Neural cell (in vitro differentiated cells): ENCODE data around the gene UMOD. TPM values are rescaled to one million over a fixed set of nuclear protein-coding genes. Genes with fewer than 3 reads are reported as not detected.
"Not testable (repeated sequence)": the region's sequence is repeated elsewhere in the genome, so short reads cannot be mapped to it uniquely, and the experiment has no call there.

Experiments used
- H2AFZ ChIP-seq: fragments of 200-600, 300-800 bp; sonication (generic), shearing (Covaris generic); 2 replicates; pipeline ENCODE4 v1.6.0; 2014; ENCODE audit warnings: low read depth, mild to moderate bottlenecking, antibody characterized with exemption, low read length, moderate library complexity
- H3F3A ChIP-seq: fragments of 200-600 bp; shearing (Covaris generic); 2 replicates; pipeline ENCODE4 v1.6.1; 2016; ENCODE audit warnings: mild to moderate bottlenecking, moderate library complexity, mixed read lengths, antibody characterized with exemption, low read length; ENCODE audit not compliant: insufficient read depth, poor library complexity, severe bottlenecking
- H3K27ac ChIP-seq: fragments of 200-600, 300-800 bp; sonication (generic), shearing (Covaris generic); 2 replicates; pipeline ENCODE4 v1.5.1; 2014; ENCODE audit warnings: mild to moderate bottlenecking, low read length, moderate library complexity
- H3K27me3 ChIP-seq: fragments of 300-800, 200-600 bp; sonication (generic), shearing (Covaris generic); 2 replicates; pipeline ENCODE4 v1.6.0; 2014; ENCODE audit warnings: mild to moderate bottlenecking, low read depth, low read length, moderate library complexity; ENCODE audit not compliant: insufficient read depth
- H3K36me3 ChIP-seq: fragments of 300-800, 200-600 bp; sonication (generic), shearing (Covaris generic); 2 replicates; pipeline ENCODE4 v1.5.1; 2014; ENCODE audit warnings: mild to moderate bottlenecking, antibody characterized with exemption, low read length, moderate library complexity; ENCODE audit not compliant: insufficient read depth
- H3K4me2 ChIP-seq: fragments of 300-800, 200-600 bp; sonication (generic), shearing (Covaris generic); 2 replicates; pipeline ENCODE4 v1.6.0; 2014; ENCODE audit warnings: mild to moderate bottlenecking, low read length
- H3K4me3 ChIP-seq: fragments of 300-800, 200-600 bp; sonication (generic), shearing (Covaris generic); 2 replicates; pipeline ENCODE4 v1.5.1; 2014; ENCODE audit warnings: mild to moderate bottlenecking, low read length, moderate library complexity
- H3K79me2 ChIP-seq: fragments of 200-600 bp; shearing (Covaris generic); replicated peaks from 2 replicates; pipeline ENCODE4 v1.6.0; 2014; ENCODE audit warnings: mild to moderate bottlenecking, low read length, moderate library complexity; ENCODE audit not compliant: insufficient read depth
- H3K9ac ChIP-seq: fragments of 300-800, 200-600 bp; sonication (generic), shearing (Covaris generic); 2 replicates; pipeline ENCODE4 v1.6.1; 2016; ENCODE audit warnings: mild to moderate bottlenecking, low read length, mixed read lengths
- H3K9me2 ChIP-seq: fragments of 200-600 bp; shearing (Covaris generic); 2 replicates; pipeline ENCODE4 v1.6.1; 2016; ENCODE audit warnings: mild to moderate bottlenecking, low read length, mixed read lengths; ENCODE audit not compliant: insufficient read depth
- H3K9me3 ChIP-seq: fragments of 200-600, 300-800 bp; sonication (generic), shearing (Covaris generic); 2 replicates; pipeline ENCODE4 v1.6.1; 2016; ENCODE audit warnings: mild to moderate bottlenecking, mixed run types, low read length, moderate library complexity, mixed read lengths
- H4K20me1 ChIP-seq: fragments of 200-600 bp; shearing (Covaris generic); 2 replicates; pipeline ENCODE4 v1.6.1; 2016; ENCODE audit warnings: mild to moderate bottlenecking, mixed run types; ENCODE audit not compliant: insufficient read depth
- CTCF ChIP-seq: fragments of 450-650 bp; IDR thresholded peaks from 2 replicates; pipeline ENCODE4 v1.5.1; 2014; ENCODE audit warnings: antibody characterized with exemption, mild to moderate bottlenecking, moderate library complexity; ENCODE audit not compliant: poor library complexity, severe bottlenecking
- EP300 ChIP-seq: fragments of 450-650 bp; conservative IDR thresholded peaks from 2 replicates; pipeline ENCODE4 v1.6.1; 2014; ENCODE audit warnings: antibody characterized with exemption, mild to moderate bottlenecking, moderate library complexity; ENCODE audit not compliant: poor library complexity, severe bottlenecking
- EZH2 ChIP-seq: fragments of 200-600, 300-800 bp; shearing (Covaris generic), sonication (generic); IDR thresholded peaks from 2 replicates; pipeline ENCODE4 v1.6.1; 2014; ENCODE audit warnings: antibody characterized with exemption, low read length, borderline replicate concordance, mild to moderate bottlenecking; ENCODE audit not compliant: insufficient read depth, poor library complexity, severe bottlenecking
- MXI1 ChIP-seq: fragments of 450-650 bp; conservative IDR thresholded peaks from 2 replicates; pipeline ENCODE4 v1.6.1; 2014; ENCODE audit warnings: antibody characterized with exemption, mild to moderate bottlenecking; ENCODE audit not compliant: poor library complexity, severe bottlenecking
- POLR2AphosphoS5 ChIP-seq: IDR thresholded peaks from 2 replicates; pipeline ENCODE4 v1.6.1; 2012
- RAD21 ChIP-seq: fragments of 450-650 bp; conservative IDR thresholded peaks from 2 replicates; pipeline ENCODE4 v1.6.1; 2014; ENCODE audit warnings: antibody characterized with exemption, mild to moderate bottlenecking, moderate library complexity
- REST ChIP-seq: IDR thresholded peaks from 2 replicates; pipeline ENCODE4 v1.6.1; 2012; ENCODE audit warnings: borderline replicate concordance
- SMC3 ChIP-seq: fragments of 450-650 bp; conservative IDR thresholded peaks from 2 replicates; pipeline ENCODE4 v1.6.1; 2014; ENCODE audit warnings: antibody characterized with exemption, mild to moderate bottlenecking, moderate library complexity; ENCODE audit not compliant: poor library complexity
- polyA plus RNA-seq: library from polyadenylated mRNA; depleted of rRNA; stranded (reverse); fragments of >200 nt; gene quantifications from 2 replicates; pipeline ENCODE4 v1.2.3, GENCODE V29; 2014

Gene UMOD
- polyA plus RNA-seq, 1 donor from 2014 or later, result not detected

- Histone ChIP-seq H3K9ac (no peak overlapping the region), H2AFZ (no peak overlapping the region), H3K9me3 (no peaks in the 10 kb centered on the region), H3K9me2 (no peaks in the 10 kb centered on the region), H3K4me3 (no peak overlapping the region), H3K36me3 (no peaks in the 10 kb centered on the region), H3K79me2 (no peaks in the 10 kb centered on the region), H3K27me3 (no peaks in the 10 kb centered on the region), H3K27ac (no peak overlapping the region), H4K20me1 (no peaks in the 10 kb centered on the region), H3F3A (no peaks in the 10 kb centered on the region), H3K4me2 (no peak overlapping the region)
- TF ChIP-seq RAD21, result no peak
- TF ChIP-seq REST, result no peak
- TF ChIP-seq EP300, result no peak
- no peak for TF ChIP-seq POLR2AphosphoS5
- TF ChIP-seq MXI1, result no peak
- TF ChIP-seq CTCF, result no peak
Observed at GRCh38 chr16:20322696-20323095, 29.8 kb downstream of the UMOD start.

GRCh38 chr16:20321671-20322070 lies 30.8 kb downstream of the UMOD start:
- Histone ChIP-seq H4K20me1 (no peaks in the 10 kb centered on the region), H3F3A (no peaks in the 10 kb centered on the region), H3K79me2 (no peaks in the 10 kb centered on the region), H3K9me2 (no peaks in the 10 kb centered on the region), H3K27me3 (no peaks in the 10 kb centered on the region), H3K9ac (no peak overlapping the region), H3K4me2 (no peak overlapping the region), H3K4me3 (no peak overlapping the region), H2AFZ (no peak overlapping the region), H3K36me3 (no peaks in the 10 kb centered on the region), H3K27ac (no peak overlapping the region), H3K9me3 (no peaks in the 10 kb centered on the region)
- TF ChIP-seq EP300 (no peak), POLR2AphosphoS5 (no peak), EZH2 (no peak), MXI1 (no peak), SMC3 (no peak), REST (no peak), CTCF (no peak)

- not testable (repeated sequence) for H4K20me1 ChIP-seq, H3K9ac ChIP-seq, H3F3A ChIP-seq, H3K9me2 ChIP-seq, H2AFZ ChIP-seq, H3K9me3 ChIP-seq, H3K4me3 ChIP-seq, H3K36me3 ChIP-seq, H3K79me2 ChIP-seq, H3K4me2 ChIP-seq, H3K27me3 ChIP-seq, H3K27ac ChIP-seq
Observed at GRCh38 chr16:20321051-20321450, 31.5 kb downstream of the UMOD start.
